HG03432 (cell line): ENCODE data around the gene SLC16A3.
"Not testable (repeated sequence)": the region's sequence is repeated elsewhere in the genome, so short reads cannot be mapped to it uniquely, and the experiment has no call there.

Source experiments
- ATAC-seq: cut with Tn5 transposase; IDR thresholded peaks from one replicate; pipeline ENCODE4 v1.9.1; 2021; ENCODE audit warnings: mild to moderate bottlenecking, moderate library complexity; ENCODE audit not compliant: unreplicated experiment

Gene SLC16A3

GRCh38 chr17:82245134-82246039 is 16.5 kb downstream of the SLC16A3 start:
- ATAC-seq: no peak

GRCh38 chr17:82246040-82246364 is 17.2 kb downstream of the SLC16A3 start:
- ATAC-seq: no peak

GRCh38 chr17:82246365-82247181 is 17.7 kb downstream of the SLC16A3 start:
- no peak for ATAC-seq

- ATAC-seq: no peak
Observed at GRCh38 chr17:82247182-82247823, 18.5 kb downstream of the SLC16A3 start.

DNA sequence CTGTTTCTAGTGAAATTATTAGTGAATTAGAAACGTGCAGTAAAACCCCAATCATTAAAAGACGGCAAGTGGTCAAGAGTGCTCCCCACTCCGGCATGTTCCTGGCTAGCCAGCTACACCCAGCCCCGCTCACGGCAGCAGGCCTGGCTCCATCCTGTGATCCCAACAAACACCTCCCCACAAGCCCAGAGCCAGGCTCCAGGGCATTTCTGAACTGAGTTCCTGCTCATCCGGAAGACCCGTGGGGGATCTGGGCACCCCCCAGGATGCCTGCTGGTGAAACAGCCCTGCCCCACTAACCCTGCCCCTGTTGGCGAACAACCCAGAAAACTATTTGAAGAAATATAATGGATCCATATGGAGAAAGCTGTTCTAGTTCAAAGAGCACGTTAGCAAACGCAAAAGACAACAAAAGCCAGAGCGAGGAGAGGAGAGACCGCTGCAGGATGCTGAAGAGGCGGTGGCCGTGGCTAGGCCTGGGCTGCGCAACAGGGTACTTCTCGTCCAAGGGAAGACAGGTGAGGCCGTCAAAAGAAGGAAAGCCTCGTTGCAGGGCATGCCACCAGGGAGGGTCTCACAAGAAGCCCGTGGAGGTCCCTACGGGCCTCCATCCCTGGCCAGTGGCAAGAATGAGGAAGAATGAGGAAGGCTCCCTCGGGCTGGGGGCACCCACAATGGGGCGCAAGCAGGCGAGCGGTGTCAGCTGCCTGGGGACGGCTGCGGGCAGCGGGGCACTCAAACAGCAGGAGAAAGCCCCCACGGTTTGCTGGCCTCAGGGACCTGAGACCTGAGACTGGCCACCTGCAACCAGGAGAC is 19.2 kb downstream of the SLC16A3 start:
- ATAC-seq: no peak

DNA sequence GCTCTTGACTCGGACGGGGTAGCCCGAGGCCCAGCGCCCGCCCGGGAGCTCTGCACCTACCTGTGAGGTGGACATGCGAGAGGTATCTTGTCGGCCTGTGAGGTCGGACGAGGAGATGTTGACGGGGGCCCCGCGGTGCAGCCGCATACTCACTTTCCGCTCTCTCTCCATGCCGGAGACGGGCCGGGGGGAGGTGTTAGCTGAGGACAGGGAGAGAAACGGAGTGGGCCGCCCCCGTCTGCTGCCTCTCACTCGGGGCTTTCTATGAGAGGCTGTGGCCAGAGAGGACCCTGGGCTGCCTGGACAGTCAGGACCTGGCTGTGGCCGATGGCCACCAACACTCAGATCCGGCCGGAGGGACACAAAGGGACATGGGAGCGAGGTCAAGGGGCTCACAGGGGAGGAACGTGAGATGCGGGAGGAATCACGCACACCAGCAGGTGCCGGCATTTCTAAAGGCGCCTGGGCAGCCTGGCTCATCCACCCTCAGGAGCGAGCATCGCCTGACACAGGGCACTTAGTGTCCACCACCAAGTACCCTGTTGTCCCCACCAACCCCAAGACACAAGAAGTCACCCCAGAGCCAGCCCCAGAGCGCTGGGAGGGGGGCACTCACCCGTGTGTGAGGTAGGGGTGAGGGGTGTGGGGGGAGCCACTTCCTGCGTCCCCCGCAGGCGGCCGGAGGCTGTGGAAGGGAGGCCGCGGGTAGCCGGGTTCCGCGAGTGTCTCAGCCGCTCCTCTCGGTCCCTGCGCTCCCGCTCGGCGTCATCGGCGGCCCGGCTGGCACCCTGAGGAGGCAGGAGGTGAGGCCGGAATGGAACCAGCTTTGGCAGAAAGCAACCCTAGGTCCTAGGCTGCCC is 20.2 kb downstream of the SLC16A3 start:
- ATAC-seq: no peak

DNA sequence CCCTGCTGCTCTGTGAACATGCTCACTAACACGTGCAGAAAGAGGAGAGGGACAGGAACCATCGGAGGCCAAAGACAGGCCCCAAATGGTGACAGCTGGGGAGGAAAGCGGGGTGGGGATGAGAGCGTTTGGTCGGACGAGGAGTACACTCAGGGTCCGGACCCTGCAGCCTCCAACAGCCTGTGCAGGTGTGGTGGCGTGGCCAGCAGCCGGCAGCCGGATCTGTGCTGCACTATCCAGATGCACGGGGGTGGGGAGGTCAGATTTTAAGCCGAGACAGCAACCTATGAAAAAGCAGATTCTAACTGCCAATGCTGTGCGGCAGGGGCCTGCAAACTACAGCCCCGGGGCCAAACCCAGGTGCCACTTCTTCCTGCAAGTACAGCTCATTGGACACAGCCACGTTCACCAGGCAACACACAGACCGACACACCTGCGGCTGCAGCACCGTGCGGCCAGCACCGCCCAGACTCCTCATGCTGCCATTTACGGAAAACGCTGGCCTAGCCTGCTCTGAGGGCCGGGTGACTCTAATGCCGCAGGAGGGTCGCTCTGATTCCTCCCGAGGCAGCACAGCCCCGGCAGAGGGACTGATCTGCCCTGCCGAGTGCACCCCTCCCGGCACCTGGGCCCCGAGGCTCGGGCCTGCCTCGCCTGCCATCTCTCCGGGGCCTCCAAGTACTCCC is 21.2 kb downstream of the SLC16A3 start:
- no peak for ATAC-seq

- no peak for ATAC-seq
Observed at GRCh38 chr17:82250868-82251500, 22.1 kb downstream of the SLC16A3 start.

DNA sequence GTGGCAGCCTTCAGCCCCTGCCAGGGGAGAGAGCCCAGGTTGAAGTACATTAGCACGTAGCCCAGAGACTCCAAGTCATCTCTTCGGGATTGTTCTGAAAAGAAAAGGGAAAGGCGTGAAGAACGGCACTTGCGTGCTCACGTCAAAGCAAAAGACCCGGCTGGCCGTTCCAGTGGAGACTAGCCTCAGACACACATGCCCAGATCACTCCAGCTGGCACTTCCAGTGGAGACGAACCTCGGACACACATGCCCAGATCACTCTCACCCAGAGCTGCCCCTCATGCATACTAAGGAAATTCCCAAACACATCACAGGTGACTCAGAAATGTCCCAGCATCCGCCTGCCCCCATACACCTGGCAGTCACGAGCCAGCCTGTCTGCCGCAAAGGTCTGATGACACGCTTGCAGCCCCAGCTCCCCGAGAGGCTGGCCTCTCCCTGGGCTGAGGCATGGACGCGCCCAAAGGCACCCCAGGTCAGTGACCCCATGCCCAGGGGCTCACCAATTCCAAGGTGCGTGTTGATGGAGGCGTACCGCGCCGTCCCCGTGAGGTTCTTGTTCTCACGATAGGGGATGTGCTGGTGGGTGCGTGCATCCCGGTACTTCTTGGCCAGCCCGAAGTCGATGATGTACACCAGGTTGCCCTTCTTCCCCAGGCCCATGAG is 23.8 kb downstream of the SLC16A3 start:
- ATAC-seq: no peak

DNA sequence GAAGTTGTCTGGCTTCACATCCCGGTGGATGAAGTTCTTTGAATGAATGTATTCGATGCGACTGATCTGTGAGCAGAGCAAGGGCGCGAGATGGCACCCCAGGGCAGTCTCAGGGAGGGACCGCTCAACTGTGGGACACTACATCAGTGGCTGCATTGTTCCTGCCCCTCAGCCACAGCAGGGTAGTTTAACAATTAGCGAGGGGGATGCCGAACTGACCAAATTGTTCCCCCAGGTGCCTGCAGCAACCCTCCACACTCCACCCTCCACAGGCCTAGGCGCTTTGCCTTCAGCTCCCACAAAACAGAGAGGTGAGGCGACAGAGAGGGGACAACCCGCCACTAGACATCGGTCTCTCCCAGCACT is 24.3 kb downstream of the SLC16A3 start:
- no peak for ATAC-seq

DNA sequence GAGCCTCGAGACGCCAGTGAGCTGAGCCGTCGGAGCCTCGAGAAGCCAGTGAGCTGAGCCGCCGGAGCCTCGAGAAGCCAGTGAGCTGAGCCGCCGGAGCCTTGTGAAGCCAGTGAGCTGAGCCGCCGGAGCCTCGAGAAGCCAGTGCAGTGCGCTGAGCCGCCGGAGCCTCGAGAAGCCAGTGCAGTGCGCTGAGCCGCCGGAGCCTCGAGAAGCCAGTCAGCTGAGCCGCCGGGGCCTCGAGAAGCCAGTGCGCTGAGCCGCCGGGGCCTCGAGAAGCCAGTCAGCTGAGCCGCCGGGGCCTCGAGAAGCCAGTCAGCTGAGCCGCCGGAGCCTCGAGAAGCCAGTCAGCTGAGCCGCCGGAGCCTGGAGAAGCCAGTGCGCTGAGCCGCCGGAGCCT is 25.3 kb downstream of the SLC16A3 start:
- not testable (repeated sequence) for ATAC-seq

DNA sequence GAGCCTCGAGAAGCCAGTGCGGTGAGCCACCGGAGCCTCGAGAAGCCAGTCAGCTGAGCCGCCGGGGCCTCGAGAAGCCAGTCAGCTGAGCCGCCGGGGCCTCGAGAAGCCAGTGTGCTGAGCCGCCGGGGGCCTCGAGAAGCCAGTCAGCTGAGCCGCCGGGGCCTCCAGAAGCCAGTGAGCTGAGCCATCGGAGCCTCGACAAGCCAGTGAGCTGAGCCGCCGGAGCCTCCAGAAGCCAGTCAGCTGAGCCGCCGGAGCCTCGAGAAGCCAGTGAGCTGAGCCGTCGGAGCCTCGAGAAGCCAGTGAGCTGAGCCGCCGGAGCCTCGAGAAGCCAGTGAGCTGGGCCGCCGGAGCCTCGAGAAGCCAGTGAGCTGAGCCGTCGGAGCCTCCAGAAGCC is 25.9 kb downstream of the SLC16A3 start:
- not testable (repeated sequence) for ATAC-seq

GRCh38 chr17:82255402-82255972 is 26.6 kb downstream of the SLC16A3 start:
- ATAC-seq: no peak

DNA sequence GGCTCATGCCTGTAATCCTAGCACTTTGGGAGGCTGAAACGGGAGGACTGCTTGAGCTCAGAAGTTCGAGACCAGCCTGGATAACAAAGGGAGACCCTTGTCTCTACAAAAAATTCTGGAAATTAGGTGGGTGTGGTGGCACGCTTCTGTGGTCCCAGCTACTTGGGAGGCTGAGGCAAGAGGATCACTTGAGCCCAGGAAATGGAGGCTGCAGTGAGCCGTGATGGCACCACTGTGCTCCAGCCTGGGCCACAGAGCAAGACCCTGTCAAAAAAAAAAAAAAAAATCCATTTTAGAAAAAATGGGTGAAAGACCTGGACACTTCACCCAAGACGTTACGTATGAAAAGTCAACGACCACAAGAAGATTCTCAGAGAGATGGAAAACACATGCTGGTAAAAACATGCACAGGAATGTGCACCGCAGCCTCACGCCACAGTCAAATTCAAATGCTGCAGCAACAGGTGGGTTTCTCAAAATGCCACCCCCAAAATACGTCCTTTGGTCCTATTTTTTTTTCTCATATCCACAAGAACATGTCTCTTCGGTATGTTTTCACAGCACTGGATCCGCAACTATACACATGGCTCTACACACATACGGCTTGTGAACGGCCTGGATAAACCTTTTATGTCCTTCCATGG is 27.5 kb downstream of the SLC16A3 start:
- no peak for ATAC-seq

GRCh38 chr17:82257473-82257872 is 28.6 kb downstream of the SLC16A3 start:
- no peak for ATAC-seq

- ATAC-seq: no peak
Observed at GRCh38 chr17:82258555-82258954, 29.7 kb downstream of the SLC16A3 start.
